NB4 (cell line): Measurements from ENCODE around the gene AP1B1.

Experiments
- CTCF ChIP-seq: IDR thresholded peaks from one replicate; pipeline ENCODE4 v1.5.1; 2012; ENCODE audit warnings: low read depth, low read length
- MYC ChIP-seq: IDR thresholded peaks from 2 replicates; pipeline ENCODE4 v1.6.1; 2011; ENCODE audit warnings: low read depth, low read length
- POLR2A ChIP-seq: IDR thresholded peaks from 2 replicates; pipeline ENCODE4 v1.6.1; 2011; ENCODE audit warnings: mild to moderate bottlenecking; ENCODE audit not compliant: insufficient read length; ENCODE audit errors: extremely low read depth

DNA sequence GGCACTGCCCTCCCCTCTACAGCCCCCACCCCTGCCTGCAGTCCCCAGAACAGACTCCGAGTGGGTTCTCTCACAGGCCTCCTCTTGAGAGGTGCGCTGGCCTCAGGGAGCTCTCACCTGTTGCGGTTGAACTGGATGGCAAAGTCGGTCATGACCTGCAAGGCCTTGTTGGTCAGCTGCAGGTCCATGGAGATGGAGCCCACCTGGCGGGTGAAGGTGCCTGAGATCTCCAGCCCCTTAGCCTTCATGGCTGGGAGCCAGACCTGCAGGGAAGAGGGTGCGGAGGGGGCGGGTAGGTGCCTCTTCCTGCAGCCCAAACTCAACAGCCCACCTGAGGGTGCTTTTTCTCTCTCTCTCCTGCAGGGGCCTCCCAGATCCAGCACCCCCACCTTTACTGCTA, 54.2 kb downstream of the AP1B1 start:
- TF ChIP-seq POLR2A (no peak), CTCF (no peak), MYC (no peak)
